NCI-H1417 treated with DMSO at 0.1 percent for 48 hours (cell line): ENCODE data around the gene MYO16.
"Not testable (repeated sequence)": the region's sequence is repeated elsewhere in the genome, so short reads cannot be mapped to it uniquely, and the experiment has no call there.

Experiments
- DNase-seq: peaks from one replicate; lab custom pipeline; 2025; lab: John Stamatoyannopoulos, UW

MYO16 gene

GRCh38 chr13:109074436-109074835, 445.0 kb downstream of the MYO16 start:
- DNase-seq = no peak

DNA sequence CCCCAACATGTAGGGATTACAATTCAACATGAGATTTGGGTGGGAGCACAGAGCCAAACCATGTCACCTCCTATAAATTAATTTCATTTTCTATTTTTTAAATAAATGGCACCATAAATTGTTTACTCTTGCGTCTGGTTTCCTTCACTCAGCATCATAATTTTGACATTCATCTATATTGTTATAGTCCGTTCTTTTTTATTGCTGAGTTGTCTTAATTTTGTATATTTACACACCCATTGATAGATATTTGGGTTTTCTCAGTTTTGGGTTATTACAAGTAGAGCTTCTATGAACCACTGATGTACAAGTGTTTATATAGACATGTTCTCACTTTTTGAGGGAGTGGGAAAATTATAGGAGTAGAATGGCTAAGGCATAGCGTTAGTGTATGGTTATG, 445.4 kb downstream of the MYO16 start:
- DNase-seq = no peak

DNA sequence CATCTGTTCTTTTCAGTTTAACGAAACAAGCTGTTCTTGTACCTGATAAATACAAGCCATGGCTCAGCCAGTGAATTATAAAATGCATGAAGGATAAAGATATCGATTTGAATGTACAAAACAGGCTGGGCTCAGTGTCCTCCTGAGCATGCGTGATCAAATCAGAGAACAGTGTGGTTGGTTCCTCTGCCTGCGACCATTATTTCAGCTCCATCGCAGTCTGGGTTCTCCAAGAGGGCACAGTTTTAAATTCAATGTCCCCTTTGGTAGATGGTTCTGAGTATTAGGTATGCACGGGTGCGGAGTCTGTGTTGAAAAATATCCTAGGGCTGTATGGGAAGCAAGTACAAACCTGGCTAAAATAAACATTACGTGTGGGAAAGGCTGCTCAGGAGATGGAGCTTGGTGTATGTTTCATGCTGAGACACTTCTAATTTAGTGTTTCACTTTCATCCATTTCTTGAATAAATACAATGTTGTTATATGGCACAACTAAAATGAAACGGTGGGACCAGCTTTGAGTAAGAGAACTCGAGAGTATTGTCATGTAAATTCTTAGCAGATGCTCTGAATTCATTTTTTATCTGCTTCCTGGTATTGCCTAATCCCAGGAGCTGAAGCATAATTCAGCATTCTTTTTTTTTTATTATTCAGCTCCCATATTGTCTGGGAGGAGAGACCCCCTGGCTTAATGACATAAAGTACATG, 458.7 kb downstream of the MYO16 start:
- no peak for DNase-seq

DNA sequence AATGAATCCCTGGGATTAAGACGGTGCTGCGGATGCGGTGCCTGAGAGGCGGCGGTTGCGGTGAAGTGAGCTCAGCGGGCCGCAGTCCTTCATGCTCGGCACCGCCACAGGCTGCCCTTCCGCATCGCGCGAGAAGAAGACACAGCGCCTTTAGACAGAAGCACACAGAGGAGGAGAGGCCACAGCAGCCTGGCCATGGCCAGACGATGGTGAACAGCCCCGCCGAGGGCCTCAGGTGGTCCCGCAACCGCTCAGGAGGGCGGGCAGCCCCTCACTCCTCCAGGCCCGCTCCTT, 459.2 kb downstream of the MYO16 start:
- DNase-seq = no peak

- DNase-seq = no peak
These were observed 461.4 kb downstream of the MYO16 start for GRCh38 chr13:109090796-109091195.

DNA sequence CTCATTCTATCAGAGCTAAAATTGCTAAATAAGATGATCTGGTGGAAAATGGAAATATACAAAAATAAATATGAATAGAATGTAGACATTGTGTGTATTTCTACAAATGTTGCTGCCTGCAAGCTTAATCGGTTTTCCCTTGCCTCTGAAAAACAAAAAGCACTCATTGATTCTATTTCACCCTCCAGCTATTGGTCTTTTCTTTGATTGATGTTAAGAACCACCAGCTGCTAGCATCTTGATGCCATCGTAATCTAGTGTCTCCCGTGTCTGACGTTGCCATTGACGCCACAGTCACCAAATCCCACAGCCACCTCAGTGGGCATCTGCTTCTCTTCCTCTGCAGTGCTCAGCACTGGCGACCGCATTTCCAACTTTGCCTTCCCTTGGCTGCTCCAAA, 461.8 kb downstream of the MYO16 start:
- no peak for DNase-seq

DNA sequence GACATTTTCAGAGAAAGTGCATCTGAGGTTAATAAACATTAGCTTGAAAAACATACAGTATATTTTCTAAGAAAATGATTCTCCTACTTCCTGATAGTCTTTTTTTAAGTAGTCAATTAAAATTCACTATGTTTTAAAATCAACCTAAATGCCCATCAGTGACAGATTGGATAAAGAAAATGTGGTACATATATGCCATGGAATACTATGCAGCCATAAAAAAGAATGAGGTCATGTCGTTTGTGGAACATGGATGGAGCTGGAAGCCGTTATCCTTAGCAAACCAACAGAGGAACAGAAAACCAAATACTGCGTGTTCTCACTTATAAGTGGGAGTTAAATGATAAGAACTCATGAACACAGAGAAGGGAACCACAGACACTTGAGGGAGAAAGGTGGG, 462.8 kb downstream of the MYO16 start:
- not testable (repeated sequence) for DNase-seq

GRCh38 chr13:109093998-109094397, 464.6 kb downstream of the MYO16 start:
- DNase-seq = no peak

GRCh38 chr13:109095126-109095525, 465.7 kb downstream of the MYO16 start:
- no peak for DNase-seq

- DNase-seq = no peak
These were observed 466.7 kb downstream of the MYO16 start for GRCh38 chr13:109096101-109096500.

DNA sequence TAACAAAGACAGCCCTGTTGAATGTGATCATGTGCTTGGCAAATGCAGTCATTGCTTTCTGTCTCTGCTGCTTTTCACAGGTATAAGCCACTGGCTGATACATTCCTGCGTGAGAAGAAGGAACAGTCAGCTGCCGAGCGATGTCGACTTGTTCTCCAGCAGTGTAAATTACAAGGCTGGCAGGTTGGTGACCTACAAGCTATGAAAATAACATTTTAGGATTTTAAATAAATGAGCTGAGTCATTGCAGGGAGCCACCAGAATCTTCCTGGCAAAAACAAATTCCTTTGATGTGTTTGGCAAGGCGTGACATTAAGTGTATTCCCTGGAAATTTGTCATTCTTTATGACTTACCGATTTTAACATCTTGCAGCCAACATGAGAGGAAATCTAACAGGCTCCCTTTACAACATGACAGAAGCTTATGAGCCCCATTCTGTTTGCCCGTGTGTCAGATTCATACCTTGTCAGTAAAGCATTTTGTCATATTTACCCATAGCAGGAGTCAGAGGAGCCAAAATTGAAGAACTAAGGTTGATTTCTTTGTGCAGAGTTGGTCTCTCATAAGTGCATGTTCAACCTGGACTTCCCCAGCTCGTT, 471.4 kb downstream of the MYO16 start:
- no peak for DNase-seq

DNA sequence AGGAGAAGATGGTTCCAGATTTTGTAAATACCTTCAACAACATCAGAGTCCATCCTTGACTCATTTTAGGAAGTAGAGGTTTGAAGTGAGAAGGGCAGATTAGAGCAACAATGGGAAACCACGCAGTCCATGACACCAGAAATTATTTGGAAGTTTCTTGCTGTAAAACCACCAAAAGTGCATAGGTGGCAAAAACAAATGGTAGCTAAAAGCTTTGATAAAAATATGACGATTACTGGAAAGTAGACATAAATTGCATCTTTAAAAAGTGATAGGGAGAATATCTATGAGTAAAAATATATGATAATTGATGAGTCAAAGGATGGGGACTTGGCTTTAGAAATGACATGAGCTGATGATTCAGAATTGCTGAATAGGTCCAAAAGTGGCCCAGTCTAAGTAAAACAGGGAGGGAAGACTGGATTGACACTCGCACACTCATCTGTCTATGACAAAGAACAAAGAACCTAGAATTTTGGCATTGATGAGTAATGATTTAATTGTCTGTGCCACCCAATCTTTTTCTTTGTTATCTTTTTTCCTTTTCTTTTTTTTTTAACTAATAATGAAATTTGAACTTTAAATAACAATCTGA, 472.2 kb downstream of the MYO16 start:
- DNase-seq = no peak

- no peak for DNase-seq
These were observed 476.5 kb downstream of the MYO16 start for GRCh38 chr13:109105899-109106298.

DNA sequence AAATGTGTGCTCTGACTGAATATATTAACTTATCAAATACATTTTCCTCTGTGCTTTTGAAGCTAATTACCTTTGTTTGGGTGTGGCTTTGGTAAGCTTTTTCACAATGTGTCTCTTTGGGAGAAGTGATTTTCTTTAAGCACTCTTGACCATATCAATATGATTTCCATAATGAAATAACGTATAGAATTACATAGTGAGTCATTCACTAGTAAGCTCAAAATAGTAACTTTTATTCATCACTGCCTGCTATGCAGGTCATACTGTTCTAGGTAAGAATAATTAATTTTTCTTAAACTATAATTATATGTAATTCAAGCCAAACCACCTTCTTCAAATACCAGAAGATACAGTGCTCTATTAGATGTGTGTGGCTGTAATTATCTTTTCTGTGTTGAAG, 480.7 kb downstream of the MYO16 start:
- no peak for DNase-seq

GRCh38 chr13:109111141-109111540, 481.7 kb downstream of the MYO16 start:
- no peak for DNase-seq

GRCh38 chr13:109113427-109113826, 484.0 kb downstream of the MYO16 start:
- DNase-seq = no peak

- no peak for DNase-seq
These were observed 484.8 kb downstream of the MYO16 start for GRCh38 chr13:109114162-109114561.

GRCh38 chr13:109114991-109115390, 485.6 kb downstream of the MYO16 start:
- no peak for DNase-seq

DNA sequence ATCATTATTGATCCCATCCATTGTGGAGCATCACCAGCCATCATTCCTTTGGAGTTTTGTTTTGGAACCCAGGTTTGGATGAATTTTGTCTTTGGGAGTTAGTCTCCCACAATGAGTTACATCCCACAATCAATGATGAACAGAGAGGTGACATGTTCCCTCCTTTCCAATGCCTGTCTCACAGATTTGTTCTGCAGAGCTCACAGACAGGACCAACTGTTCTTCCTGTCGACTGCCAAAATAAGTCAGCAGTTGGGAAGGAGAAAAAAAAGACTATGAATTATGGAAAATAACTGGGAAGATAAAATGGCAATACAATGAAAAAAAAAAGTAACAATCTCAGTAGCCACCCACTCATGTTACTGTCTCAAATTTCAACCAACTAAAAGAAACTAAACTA, 489.1 kb downstream of the MYO16 start:
- DNase-seq = no peak

DNA sequence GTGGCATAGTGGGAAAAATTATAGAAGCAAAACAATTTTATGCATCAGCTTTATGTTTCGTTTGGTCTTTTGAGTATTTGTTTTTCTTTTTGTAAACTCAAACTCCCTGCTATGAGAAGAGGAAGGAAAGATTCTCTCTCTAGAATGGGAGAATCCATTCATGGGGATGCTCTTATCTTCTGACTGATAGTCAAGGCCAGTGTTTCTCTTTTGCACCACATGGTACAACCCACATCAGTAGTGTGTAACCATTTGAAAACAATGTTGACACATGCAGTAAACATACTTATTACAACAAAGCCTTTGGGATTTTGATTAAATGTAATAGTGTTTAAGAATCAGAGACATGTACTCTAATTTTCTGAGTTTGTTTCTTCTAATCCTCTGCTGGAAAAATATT, 490.5 kb downstream of the MYO16 start:
- no peak for DNase-seq

- DNase-seq = no peak
These were observed 492.4 kb downstream of the MYO16 start for GRCh38 chr13:109121826-109122225.

- DNase-seq = no peak
These were observed 494.6 kb downstream of the MYO16 start for GRCh38 chr13:109123971-109124370.

GRCh38 chr13:109126178-109126577, 496.8 kb downstream of the MYO16 start:
- DNase-seq = no peak
